MG63 (cell line): ENCODE results near the gene NAPA. TPM values are rescaled to one million over a fixed set of nuclear protein-coding genes. Genes with fewer than 3 reads are reported as not detected.

Source experiments
- DNase-seq: peaks from one replicate; pipeline ENCODE4 v3.0.0-alpha.2; 2020
- H3K27me3 ChIP-seq: fragments of 250-450 bp; sonication (Bioruptor Pico); 2 replicates; pipeline ENCODE4 v1.5.1; 2020; ENCODE audit warnings: mild to moderate bottlenecking, moderate library complexity
- H3K36me3 ChIP-seq: fragments of 250-450 bp; sonication (Bioruptor Pico); 2 replicates; pipeline ENCODE4 v1.5.1; 2020; ENCODE audit warnings: mild to moderate bottlenecking, moderate library complexity
- H3K4me3 ChIP-seq: fragments of 250-450 bp; sonication (Bioruptor Pico); 2 replicates; pipeline ENCODE4 v1.5.1; 2020; ENCODE audit warnings: mild to moderate bottlenecking, moderate library complexity
- H3K9me3 ChIP-seq: fragments of 250-450 bp; sonication (Bioruptor Pico); 2 replicates; pipeline ENCODE4 v1.5.1; 2020; ENCODE audit warnings: mild to moderate bottlenecking, moderate library complexity
- total RNA-seq: library from RNA; depleted of rRNA; stranded (reverse); fragments of >200 nt; shearing (Covaris generic); gene quantifications from 2 replicates; pipeline ENCODE4 v1.2.3, GENCODE V29; 2014; ENCODE audit warnings: low replicate concordance

NAPA gene
- total RNA-seq, 1 experiment from 2014 or later: 141 TPM

- no peak for DNase-seq
- Histone ChIP-seq H3K36me3 (peaks cover 15% of the 10 kb centered on the region), H3K9me3 (no peaks in the 10 kb centered on the region), H3K27me3 (no peaks in the 10 kb centered on the region), H3K4me3 (peak overlapping the region; percentile 70)
These were observed 31.7 kb downstream of the NAPA start for GRCh38 chr19:47483200-47483599.

- DNase-seq: no peak
- no peaks in the 10 kb centered on the region for H3K9me3 ChIP-seq
- no peak overlapping the region for H3K4me3 ChIP-seq
- peaks cover 12% of the 10 kb centered on the region for H3K36me3 ChIP-seq
- no peaks in the 10 kb centered on the region for H3K27me3 ChIP-seq
These were observed 33.3 kb downstream of the NAPA start for GRCh38 chr19:47481460-47482052.

- H3K36me3 ChIP-seq: peaks cover 8% of the 10 kb centered on the region
- no peak overlapping the region for H3K4me3 ChIP-seq
- DNase-seq: no peak
- no peaks in the 10 kb centered on the region for H3K9me3 ChIP-seq
- H3K27me3 ChIP-seq: no peaks in the 10 kb centered on the region
These were observed 34.2 kb downstream of the NAPA start for GRCh38 chr19:47480658-47481057.

DNA sequence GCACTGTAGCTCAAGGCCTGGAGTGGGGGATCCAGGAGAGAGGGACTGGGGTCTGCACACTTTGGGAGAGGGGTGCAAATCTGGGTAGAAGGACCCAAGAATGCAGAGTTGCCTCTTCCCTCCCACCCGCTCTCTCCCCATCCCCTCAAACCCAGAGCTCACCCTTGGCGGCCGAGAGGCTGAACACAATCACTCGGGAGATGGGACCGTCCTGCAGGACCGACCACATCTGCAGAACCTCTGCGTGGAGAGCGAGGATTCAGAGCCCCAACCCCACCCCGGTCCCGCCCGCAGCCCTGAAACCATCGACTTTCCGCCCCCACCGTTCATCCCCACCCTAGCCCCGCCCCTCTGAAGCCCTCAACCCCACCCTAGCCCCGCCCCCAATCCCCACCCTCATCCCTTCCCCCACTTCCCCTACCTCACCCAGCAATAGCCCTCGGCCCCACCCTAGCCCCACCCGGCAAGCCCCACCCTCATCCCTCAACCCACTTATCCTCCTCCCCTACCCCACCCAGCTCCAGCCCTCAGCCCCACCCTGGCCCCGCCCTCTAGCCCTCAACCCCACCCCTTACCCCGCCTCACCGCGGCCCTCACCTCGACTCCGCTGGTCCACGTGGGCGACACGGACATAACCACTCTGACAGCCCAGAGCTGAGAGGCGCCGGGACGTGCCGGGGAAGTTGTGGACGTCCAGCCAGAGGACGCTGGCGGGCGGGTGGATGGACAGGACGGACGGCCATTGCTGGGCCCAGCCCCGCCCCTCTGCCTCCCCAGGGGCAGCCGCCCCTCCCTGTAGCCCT, 35.0 kb downstream of the NAPA start:
- Histone ChIP-seq H3K27me3 (no peaks in the 10 kb centered on the region), H3K4me3 (no peak overlapping the region), H3K36me3 (peaks cover under 1% of the 10 kb centered on the region; the same call in 1 of the 2 replicates), H3K9me3 (no peaks in the 10 kb centered on the region)
- no peak for DNase-seq

GRCh38 chr19:47476438-47476972, 38.4 kb downstream of the NAPA start:
- Histone ChIP-seq H3K36me3 (no peaks in the 10 kb centered on the region), H3K27me3 (peaks cover 6% of the 10 kb centered on the region), H3K4me3 (no peak overlapping the region), H3K9me3 (no peaks in the 10 kb centered on the region)
- no peak for DNase-seq

DNA sequence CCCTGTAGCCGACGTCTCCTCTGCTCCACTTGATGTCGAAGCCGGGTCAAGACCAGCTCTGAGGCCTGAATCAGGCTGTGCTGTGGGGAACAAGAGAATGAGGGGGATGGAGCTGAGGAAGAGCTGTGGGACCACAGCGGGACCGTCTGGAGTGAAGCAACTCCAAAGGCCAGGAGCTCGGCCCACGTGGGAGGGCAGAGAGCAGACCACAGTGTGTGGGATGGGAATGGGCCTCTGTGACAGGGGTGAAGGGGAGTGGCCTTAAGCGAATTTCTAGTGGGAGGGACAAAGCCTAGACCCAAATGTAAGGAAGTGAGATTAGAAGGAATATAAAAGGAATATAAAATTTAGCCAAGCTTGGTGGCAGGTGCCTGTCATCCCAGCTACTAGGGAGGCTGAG, 39.4 kb downstream of the NAPA start:
- H3K27me3 ChIP-seq: peaks cover 16% of the 10 kb centered on the region
- no peak overlapping the region for H3K4me3 ChIP-seq
- no peaks in the 10 kb centered on the region for H3K36me3 ChIP-seq

GRCh38 chr19:47473336-47473735, 41.5 kb downstream of the NAPA start:
- no peaks in the 10 kb centered on the region for H3K9me3 ChIP-seq
- no peak for DNase-seq

More for the DNA sequence above, 39.4 kb downstream of the NAPA start:
- DNase-seq: no peak
- no peaks in the 10 kb centered on the region for H3K9me3 ChIP-seq

DNA sequence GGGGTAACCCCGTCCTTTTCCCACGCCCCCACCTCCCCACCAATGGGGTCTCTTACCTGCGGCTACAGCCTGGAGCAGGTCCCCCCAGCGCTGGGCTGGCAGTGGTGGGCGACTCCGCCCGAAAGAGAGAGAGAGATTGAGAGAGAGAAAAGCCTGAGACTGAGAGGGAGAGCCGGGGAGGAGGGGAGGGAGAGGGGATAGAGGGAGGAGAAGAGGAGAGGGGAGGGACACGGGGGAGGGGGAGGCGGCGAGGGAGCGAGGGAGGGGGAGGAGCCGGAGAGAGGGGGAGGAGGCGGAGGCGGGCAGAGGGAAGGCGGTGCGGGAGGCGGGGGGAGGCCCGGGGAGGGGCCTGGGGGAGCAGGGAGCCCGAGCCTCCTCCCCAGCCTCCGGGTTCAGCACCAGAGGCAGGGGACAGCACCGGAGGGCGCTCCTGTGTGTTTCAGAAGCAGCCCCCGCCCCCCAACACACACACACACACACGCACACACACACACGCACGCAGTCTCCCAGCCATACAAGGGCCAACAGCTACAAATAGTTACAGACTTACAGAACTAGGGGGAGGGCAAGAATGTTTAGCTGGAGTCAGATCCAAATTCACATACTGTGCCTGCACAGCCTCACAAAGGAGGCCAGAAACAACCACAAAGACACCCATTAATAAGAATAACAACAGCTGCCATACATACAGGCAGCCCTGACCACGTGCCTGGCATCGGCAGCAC, 43.0 kb downstream of the NAPA start, which contains the start of gene SLC8A2:
Gene SLC8A2 (minus strand): TSS at position 161 of the 725 bp plus-strand sequence. CDS start 5,490 bp downstream, outside the sequence.
- Histone ChIP-seq H3K27me3 (peaks cover 50% of the 10 kb centered on the region), H3K4me3 (no peak within 1 kb of the TSS), H3K36me3 (no peaks in the 10 kb centered on the region), H3K9me3 (no peaks in the 10 kb centered on the region)
- peak; percentile 86 for DNase-seq

More at GRCh38 chr19:47473336-47473735, 41.5 kb downstream of the NAPA start:
- H3K4me3 ChIP-seq: no peak overlapping the region
- no peaks in the 10 kb centered on the region for H3K36me3 ChIP-seq
- H3K27me3 ChIP-seq: peaks cover 38% of the 10 kb centered on the region

DNA sequence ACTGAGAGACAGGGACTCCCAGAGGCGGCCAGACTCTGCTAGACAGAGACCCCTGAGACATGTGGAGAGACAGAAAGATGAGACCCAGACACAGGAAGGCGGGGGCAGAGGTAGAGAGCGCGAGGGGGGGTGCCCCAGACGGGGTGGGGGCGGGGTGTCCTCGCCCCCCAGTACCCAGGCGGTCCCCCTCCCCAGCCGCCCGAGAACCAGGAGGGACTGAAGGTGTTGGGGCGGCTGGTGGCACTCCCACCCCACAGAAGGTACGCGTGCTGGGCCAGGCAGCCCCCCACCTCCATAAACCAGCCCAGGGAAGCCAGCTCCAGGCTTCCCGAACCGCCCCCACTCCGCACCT, 43.5 kb downstream of the NAPA start:
- Histone ChIP-seq H3K9me3 (no peaks in the 10 kb centered on the region), H3K36me3 (no peaks in the 10 kb centered on the region), H3K27me3 (peaks cover 52% of the 10 kb centered on the region), H3K4me3 (no peak overlapping the region)
- DNase-seq: no peak

DNA sequence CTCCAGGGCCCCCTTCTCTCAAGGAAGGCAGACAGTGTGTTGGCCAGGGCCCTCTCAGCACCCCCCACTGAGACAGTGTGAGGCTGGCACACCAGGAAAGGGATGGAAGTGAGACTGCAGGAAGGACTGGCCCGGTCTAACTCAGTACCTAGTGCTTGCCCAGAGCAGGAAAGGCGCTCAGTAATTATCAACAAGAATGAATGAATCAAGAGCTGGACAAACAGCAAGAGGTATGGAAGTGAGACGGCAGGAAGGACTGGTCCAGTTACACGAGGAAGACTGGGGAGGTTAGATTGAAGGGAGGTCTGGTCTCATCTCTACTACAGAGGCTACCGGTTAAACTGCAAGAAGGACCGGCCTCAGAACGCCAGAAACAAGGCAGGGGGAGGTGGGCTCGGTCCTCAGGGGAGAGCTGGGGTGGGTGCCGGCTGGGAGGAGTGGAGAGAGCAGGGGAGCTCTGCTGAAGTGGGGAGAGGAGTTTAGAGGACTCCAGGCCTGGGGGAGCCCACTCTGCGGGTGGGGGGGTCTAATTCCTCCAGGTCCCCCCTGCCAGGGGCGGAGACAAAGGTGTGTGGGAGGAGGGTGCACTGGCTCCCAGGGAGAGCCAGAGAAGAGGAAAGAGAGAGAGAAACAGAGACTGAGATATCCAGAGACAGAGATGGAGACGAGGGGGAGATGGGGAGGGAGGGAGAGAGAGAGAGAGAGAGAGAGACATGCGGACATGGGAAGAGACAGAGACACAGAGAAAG, 44.2 kb downstream of the NAPA start:
- Histone ChIP-seq H3K27me3 (peaks cover 55% of the 10 kb centered on the region), H3K36me3 (no peaks in the 10 kb centered on the region), H3K4me3 (no peak overlapping the region), H3K9me3 (no peaks in the 10 kb centered on the region)
- no peak for DNase-seq

GRCh38 chr19:47469719-47470118, 45.1 kb downstream of the NAPA start:
- Histone ChIP-seq H3K4me3 (no peak overlapping the region), H3K27me3 (peaks cover 58% of the 10 kb centered on the region)

GRCh38 chr19:47469363-47469700, 45.5 kb downstream of the NAPA start:
- H3K36me3 ChIP-seq: no peaks in the 10 kb centered on the region
- H3K4me3 ChIP-seq: no peak overlapping the region
- no peaks in the 10 kb centered on the region for H3K9me3 ChIP-seq
- no peak for DNase-seq
- peaks cover 62% of the 10 kb centered on the region for H3K27me3 ChIP-seq

More at GRCh38 chr19:47469719-47470118, 45.1 kb downstream of the NAPA start:
- Histone ChIP-seq H3K36me3 (no peaks in the 10 kb centered on the region), H3K9me3 (no peaks in the 10 kb centered on the region)
- no peak for DNase-seq

GRCh38 chr19:47467914-47468313, 46.9 kb downstream of the NAPA start:
- H3K4me3 ChIP-seq: no peak overlapping the region
- no peaks in the 10 kb centered on the region for H3K36me3 ChIP-seq
- DNase-seq: no peak
- peaks cover 63% of the 10 kb centered on the region for H3K27me3 ChIP-seq
- H3K9me3 ChIP-seq: no peaks in the 10 kb centered on the region

DNA sequence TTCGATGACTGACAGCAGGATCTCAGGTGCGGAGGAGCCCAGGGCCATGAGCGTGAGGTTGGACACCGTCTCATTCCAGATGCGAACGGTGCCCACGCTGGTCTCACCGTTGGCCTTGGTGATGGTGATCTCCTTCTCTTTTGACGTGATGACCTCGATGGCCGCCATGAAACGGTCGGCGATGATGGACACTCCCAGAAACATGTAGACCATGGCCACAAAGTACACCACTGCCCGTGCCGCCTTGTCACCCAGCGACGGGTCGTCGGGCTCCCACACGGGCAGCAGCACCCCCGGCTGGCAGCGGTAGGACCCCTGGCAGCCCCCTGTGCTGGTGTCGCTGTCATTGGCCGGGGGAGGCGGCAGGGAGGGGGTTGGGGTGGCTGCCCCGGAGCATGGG, 48.9 kb downstream of the NAPA start:
- peaks cover 51% of the 10 kb centered on the region for H3K27me3 ChIP-seq
- no peaks in the 10 kb centered on the region for H3K36me3 ChIP-seq

DNA sequence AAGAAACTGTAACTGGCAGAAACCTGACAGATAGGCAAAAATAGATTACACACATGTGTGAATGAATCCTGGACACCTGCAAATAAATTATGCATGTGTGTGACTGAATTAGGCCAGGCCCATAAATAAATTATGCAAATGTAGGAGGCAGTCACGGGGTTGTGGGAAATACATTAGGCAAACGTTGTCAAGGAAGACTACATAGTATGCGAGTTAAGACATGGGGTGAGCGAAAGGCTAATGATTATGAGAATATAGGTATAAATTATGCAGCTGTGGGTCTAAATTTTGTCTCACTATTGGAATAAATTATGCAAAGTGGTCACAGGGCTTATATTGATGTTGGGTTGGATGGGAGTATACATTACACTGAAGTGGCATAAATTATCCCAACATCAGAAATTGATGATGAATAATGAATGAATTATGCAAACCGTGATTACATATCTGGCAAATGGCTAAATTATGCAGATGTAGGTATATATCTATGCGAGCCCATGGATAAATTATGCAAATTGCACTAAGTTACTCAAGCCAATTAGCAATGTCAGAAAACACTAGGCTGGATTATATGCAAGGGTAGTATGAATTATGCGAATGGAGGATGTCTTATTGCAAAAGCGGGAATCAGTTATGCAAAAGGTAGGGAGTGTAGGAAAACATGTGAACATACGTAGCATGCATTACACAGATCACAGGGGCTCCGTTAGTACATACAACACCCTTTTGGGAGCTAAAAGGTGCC, 50.0 kb downstream of the NAPA start:
- Histone ChIP-seq H3K9me3 (no peaks in the 10 kb centered on the region), H3K36me3 (no peaks in the 10 kb centered on the region), H3K27me3 (peaks cover 43% of the 10 kb centered on the region), H3K4me3 (no peak overlapping the region)
- no peak for DNase-seq

More for the DNA sequence above, 48.9 kb downstream of the NAPA start:
- H3K4me3 ChIP-seq: no peak overlapping the region
- no peak for DNase-seq
- H3K9me3 ChIP-seq: no peaks in the 10 kb centered on the region

DNA sequence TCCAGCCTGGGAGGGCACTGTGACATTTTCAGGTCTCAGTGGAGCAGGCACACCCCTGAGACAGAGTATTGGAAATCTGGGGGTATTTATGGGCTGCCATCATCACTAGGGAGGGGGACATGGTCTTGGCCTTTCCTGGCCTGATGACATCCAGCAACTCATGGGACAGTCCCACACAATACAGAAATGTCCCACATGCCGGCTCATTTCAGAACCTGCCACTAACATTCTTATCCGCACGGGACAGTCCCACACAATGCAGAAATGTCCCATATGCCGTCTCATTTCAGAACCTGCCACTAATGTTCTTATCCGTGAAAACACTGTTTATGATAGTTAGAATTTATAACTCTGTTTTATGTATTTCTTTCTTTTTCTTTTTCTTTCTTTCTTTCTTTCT, 53.0 kb downstream of the NAPA start:
- no peak for DNase-seq
- H3K9me3 ChIP-seq: no peaks in the 10 kb centered on the region
- no peaks in the 10 kb centered on the region for H3K36me3 ChIP-seq
- H3K27me3 ChIP-seq: peaks cover 43% of the 10 kb centered on the region
- H3K4me3 ChIP-seq: no peak overlapping the region
